CD4-positive, alpha-beta T cell treated with Interleukin-17A for 4 hours (primary cell): ENCODE results near the gene MUC6.
"Not testable (repeated sequence)": the region's sequence is repeated elsewhere in the genome, so short reads cannot be mapped to it uniquely, and the experiment has no call there.

Experiments used
- DNase-seq: peaks from one replicate; pipeline ENCODE4 v3.0.0-alpha.2; 2020; ENCODE audit warnings: mixed read lengths

Gene MUC6

GRCh38 chr11:1022411-1022810 lies 14.1 kb downstream of the MUC6 start:
- no peak for DNase-seq

- DNase-seq = no peak
These were observed 16.2 kb downstream of the MUC6 start for GRCh38 chr11:1020211-1020905.

- DNase-seq = no peak
These were observed 17.1 kb downstream of the MUC6 start for GRCh38 chr11:1019321-1019910.

GRCh38 chr11:1018091-1018490 lies 18.4 kb downstream of the MUC6 start:
- DNase-seq = no peak

GRCh38 chr11:1017269-1018005 lies 19.1 kb downstream of the MUC6 start:
- no peak for DNase-seq

- not testable (repeated sequence) for DNase-seq
These were observed 19.9 kb downstream of the MUC6 start for GRCh38 chr11:1016610-1017126.

- DNase-seq = no peak
These were observed 20.5 kb downstream of the MUC6 start for GRCh38 chr11:1015826-1016545.

GRCh38 chr11:1015064-1015463 lies 21.5 kb downstream of the MUC6 start:
- DNase-seq = no peak

- DNase-seq = no peak
These were observed 22.2 kb downstream of the MUC6 start for GRCh38 chr11:1014276-1014675.

- no peak for DNase-seq
These were observed 22.9 kb downstream of the MUC6 start for GRCh38 chr11:1013631-1013935.

GRCh38 chr11:1012740-1013630 lies 23.5 kb downstream of the MUC6 start:
- no peak for DNase-seq

GRCh38 chr11:1012291-1012690 lies 24.2 kb downstream of the MUC6 start:
- no peak for DNase-seq

GRCh38 chr11:1011320-1011698 lies 25.2 kb downstream of the MUC6 start:
- no peak for DNase-seq

GRCh38 chr11:1010551-1011319 lies 25.8 kb downstream of the MUC6 start:
- DNase-seq = no peak

- no peak for DNase-seq
These were observed 26.5 kb downstream of the MUC6 start for GRCh38 chr11:1009991-1010390.

- no peak for DNase-seq
These were observed 27.1 kb downstream of the MUC6 start for GRCh38 chr11:1009371-1009770.

GRCh38 chr11:1008803-1009145 lies 27.7 kb downstream of the MUC6 start:
- DNase-seq = no peak

GRCh38 chr11:1008001-1008802 lies 28.3 kb downstream of the MUC6 start:
- DNase-seq = no peak

GRCh38 chr11:1007279-1007678 lies 29.2 kb downstream of the MUC6 start:
- DNase-seq = no peak

- DNase-seq = no peak
These were observed 29.8 kb downstream of the MUC6 start for GRCh38 chr11:1006762-1007161.

GRCh38 chr11:1005928-1006327 lies 30.6 kb downstream of the MUC6 start:
- no peak for DNase-seq
